Left lung (tissue), 10 donors: ENCODE data around the gene TCL1B. TPM values are rescaled to one million over a fixed set of nuclear protein-coding genes. Genes with fewer than 3 reads are reported as not detected.

Experiments
- ATAC-seq: fragments of 200-7000 bp; cut with Tn5 transposase; one replicate; pipeline ENCODE4 v1.9.1; 2020; ENCODE audit warnings: moderate library complexity
- DNase-seq, 4 donors: peaks; one replicate each; pipeline ENCODE4 v3.0.0-alpha.2; 2013 to 2020
- H3K27ac ChIP-seq, 2 donors: fragments of 200-600 bp; sonication (generic) in 1 of 2; one replicate each; pipeline versions ENCODE4 v1.5.0 to v1.8.0; 2020 to 2021
- H3K27me3 ChIP-seq, 2 donors: fragments of 200-600 bp; sonication (generic) in 1 of 2; one replicate each; pipeline versions ENCODE4 v1.5.0 to v1.8.0; 2020 to 2021
- H3K36me3 ChIP-seq, 2 donors: fragments of 200-600 bp; sonication (generic) in 1 of 2; one replicate each; pipeline versions ENCODE4 v1.5.0 to v1.8.0; 2020 to 2021
- H3K4me1 ChIP-seq, 2 donors: fragments of 200-600 bp; one replicate each; pipeline ENCODE4 v1.8.0; 2021
- H3K4me3 ChIP-seq, 2 donors: fragments of 200-600 bp; sonication (generic) in 1 of 2; one replicate each; pipeline versions ENCODE4 v1.5.0 to v1.8.0; 2020 to 2021; ENCODE audit warnings: mild to moderate bottlenecking in 1 of 2
- H3K9me3 ChIP-seq, 2 donors: fragments of 200-600 bp; sonication (generic) in 1 of 2; one replicate each; pipeline versions ENCODE4 v1.5.0 to v1.8.0; 2020 to 2021
- CTCF ChIP-seq, 2 donors: fragments of 200-600 bp; sonication (generic) in 1 of 2; IDR thresholded peaks; one replicate each; pipeline versions ENCODE4 v1.5.0 to v1.8.0; 2021; ENCODE audit warnings: antibody characterized with exemption in 2 of 2
- intact Hi-C, 2 donors: fragments of 100-400 bp; cut with DNase I; formaldehyde crosslinking; loops; one replicate each; pipeline versions ENCODE4 v1.11.2 to v1.14.2; 2022
- polyA plus RNA-seq, 6 donors: library from polyadenylated mRNA; unstranded; fragments of 120-200 nt; gene quantifications; one replicate each; pipeline ENCODE4 v1.2.1, GENCODE V29; 2013; ENCODE audit not compliant: insufficient read length in 6 of 6
- total RNA-seq, 2 donors: library from RNA; stranded (reverse); fragmentation: NEBNext Ultra II Directional; extraction: Animal tissue kit (Norgen Biotek cat#: 25700); gene quantifications; one replicate each; pipeline ENCODE4 v1.2.1, GENCODE V29; 2021
- donor health status: DM: no; HTN: yes; CAD: no.
- donor health status: DM: no; HTN: no; CAD: no.

The TCL1B gene
- total and polyA plus RNA-seq, 8 donors = 0.28 TPM; not detected in 7

- Histone ChIP-seq H3K27me3 (peaks cover 0 to 26% of the 10 kb centered on the region in 2 donors), H3K4me3 (no peak overlapping the region), H3K4me1 (no peaks in the 10 kb centered on the region), H3K27ac (no peak overlapping the region), H3K9me3 (no peaks in the 10 kb centered on the region), H3K36me3 (no peaks in the 10 kb centered on the region)
- TF ChIP-seq CTCF (IDR thresholded peaks at IDR 0.05) = no peak
- ATAC-seq (no peak), DNase-seq (no peak)
- intact Hi-C loops = no loop called here
Observed at GRCh38 chr14:95677179-95677835, 8.9 kb upstream of the TCL1B start.

- Histone ChIP-seq H3K4me3 (no peak overlapping the region), H3K9me3 (no peaks in the 10 kb centered on the region), H3K4me1 (no peaks in the 10 kb centered on the region), H3K27me3 (peaks cover 0 to 34% of the 10 kb centered on the region in 2 donors), H3K27ac (no peak overlapping the region), H3K36me3 (no peaks in the 10 kb centered on the region)
- intact Hi-C loops = no loop called here
- DNase-seq = no peak
- ATAC-seq = no peak
- TF ChIP-seq CTCF (IDR thresholded peaks at IDR 0.05) = no peak
Observed at GRCh38 chr14:95679148-95679815, 6.9 kb upstream of the TCL1B start.

GRCh38 chr14:95679998-95680735 is 6.1 kb upstream of the TCL1B start:
- ATAC-seq (no peak), DNase-seq (no peak)
- Histone ChIP-seq H3K4me3 (no peak overlapping the region), H3K27me3 (peaks cover 0 to 37% of the 10 kb centered on the region in 2 donors), H3K4me1 (no peaks in the 10 kb centered on the region), H3K27ac (no peak overlapping the region), H3K9me3 (no peaks in the 10 kb centered on the region), H3K36me3 (no peaks in the 10 kb centered on the region)
- intact Hi-C loops = no loop called here
- TF ChIP-seq CTCF (IDR thresholded peaks at IDR 0.05) = no peak

DNA sequence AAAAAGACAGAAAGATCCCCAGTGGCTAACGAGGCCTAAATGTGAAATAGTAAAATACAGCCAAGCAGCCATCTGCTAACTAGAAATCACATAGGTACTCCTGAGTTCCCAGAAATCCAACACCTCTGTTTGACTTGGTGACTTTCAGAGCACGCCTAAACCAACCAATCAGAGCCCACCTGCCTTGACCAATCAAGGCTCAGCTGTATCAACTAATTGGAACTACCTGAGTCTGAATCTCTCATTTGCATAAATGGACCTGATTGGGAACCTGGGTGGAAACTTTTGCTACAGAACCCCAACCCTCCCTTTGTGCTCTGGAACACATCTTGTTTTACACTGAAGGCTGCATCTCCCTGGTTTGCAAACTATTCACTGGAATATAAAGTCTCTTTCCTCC is 5.1 kb upstream of the TCL1B start:
- intact Hi-C loops = no loop called here
- ATAC-seq (no peak), DNase-seq (no peak)
- no peaks in the 10 kb centered on the region for H3K4me1 ChIP-seq
- no peaks in the 10 kb centered on the region for H3K9me3 ChIP-seq
- no peak overlapping the region for H3K4me3 ChIP-seq
- no peaks in the 10 kb centered on the region for H3K36me3 ChIP-seq
- H3K27ac ChIP-seq = no peak overlapping the region
- peaks cover 0 to 36% of the 10 kb centered on the region in 2 donors for H3K27me3 ChIP-seq
- no peak for TF ChIP-seq CTCF (IDR thresholded peaks at IDR 0.05)

- Histone ChIP-seq H3K4me1 (no peaks in the 10 kb centered on the region), H3K27me3 (peaks cover 0 to 24% of the 10 kb centered on the region in 2 donors), H3K4me3 (no peak overlapping the region), H3K36me3 (no peaks in the 10 kb centered on the region), H3K27ac (no peak overlapping the region), H3K9me3 (no peaks in the 10 kb centered on the region)
- peak; percentile 59 for ATAC-seq
- intact Hi-C loops = no loop called here
- no peak for DNase-seq
- TF ChIP-seq CTCF (IDR thresholded peaks at IDR 0.05) = peak; percentile 32 to 65
Observed at GRCh38 chr14:95683793-95684192, 2.4 kb upstream of the TCL1B start.
